GM12878 (cell line): Measurements from ENCODE around the gene OR8A1. TPM values are rescaled to one million over a fixed set of nuclear protein-coding genes. Genes with fewer than 3 reads are reported as not detected.

Source experiments
- ATAC-seq: fragments of 200-7000 bp; cut with Tn5 transposase; 3 replicates; pipeline ENCODE4 v1.9.1; 2020; ENCODE audit warnings: mild to moderate bottlenecking, moderate library complexity
- BruUV-seq: library from RNA; stranded (reverse); fragments of 400-500 nt; replicated peaks from 2 replicates; lab custom pipeline; 2021; lab: Mats Ljungman, UMichigan
- CTCF ChIA-PET: fragments of 300-600 bp; sonication (Branson Sonifier 250); formaldehyde crosslinking; extraction: SDS; loops from one replicate; lab custom pipeline; 2021; ENCODE audit warnings: inconsistent platforms; lab: Yijun Ruan, JAX
- POLR2A ChIA-PET: fragments of 350-600 bp; formaldehyde crosslinking; extraction: SDS; loops from one replicate; lab custom pipeline; 2021; ENCODE audit warnings: inconsistent platforms; lab: Charles Lee
- RAD21 ChIA-PET: fragments of 300-600 bp; sonication (Branson Sonifier 250); formaldehyde crosslinking; loops from one replicate; lab custom pipeline; 2023; ENCODE audit warnings: antibody characterized with exemption; ENCODE audit not compliant: unreplicated experiment; lab: Charles Lee
- SMC1A ChIA-PET: fragments of 300-600 bp; sonication (Branson Sonifier 250); formaldehyde crosslinking; loops from one replicate; lab custom pipeline; 2023; ENCODE audit not compliant: unreplicated experiment, uncharacterized antibody; lab: Charles Lee
- DNase-seq: peaks from one replicate; pipeline ENCODE4 v3.0.0-alpha.2; 2011; ENCODE audit warnings: low read depth, low spot score
- FAIRE-seq: peaks from 3 replicates; lab custom pipeline; 2011; peaks lifted over from hg19 to GRCh38; lab: Jason Lieb, UNC
- H2AFZ ChIP-seq: 2 replicates; pipeline ENCODE4 v1.6.0; 2011; ENCODE audit warnings: low read depth, low read length, control low read depth; ENCODE audit not compliant: control insufficient read depth
- H3K27ac ChIP-seq: 2 replicates; pipeline ENCODE4 v1.5.1; 2011; ENCODE audit warnings: control low read depth; ENCODE audit not compliant: control insufficient read depth, insufficient read depth
- H3K27me3 ChIP-seq, 2 experiments: replicated peaks in 1 of 2; 2 replicates each; pipeline versions ENCODE4 v1.6.0 to v1.6.1; 2011; ENCODE audit warnings: low read length in 1 of 2; ENCODE audit not compliant: control insufficient read depth in 2 of 2, insufficient read depth in 2 of 2
- H3K36me3 ChIP-seq, 2 experiments: 2 replicates each; pipeline ENCODE4 v1.5.1; 2011; ENCODE audit warnings: low read length in 1 of 2; ENCODE audit not compliant: control insufficient read depth in 2 of 2, insufficient read depth in 2 of 2
- H3K4me1 ChIP-seq: 2 replicates; pipeline ENCODE4 v1.6.1; 2011; ENCODE audit warnings: mild to moderate bottlenecking, low read length, moderate library complexity, mixed read lengths; ENCODE audit not compliant: control insufficient read depth, insufficient read depth
- H3K4me2 ChIP-seq: 2 replicates; pipeline ENCODE4 v1.6.0; 2011; ENCODE audit warnings: control low read depth; ENCODE audit not compliant: control insufficient read depth, insufficient read depth
- H3K4me3 ChIP-seq: fragments of 200-600 bp; sonication (generic); 2 replicates; pipeline ENCODE4 v1.5.1; 2016
- H3K79me2 ChIP-seq: 2 replicates; pipeline ENCODE4 v1.6.0; 2011; ENCODE audit warnings: low read length; ENCODE audit not compliant: control insufficient read depth, insufficient read depth
- H3K9ac ChIP-seq: 2 replicates; pipeline ENCODE4 v1.8.0; 2011; ENCODE audit warnings: low read length, control low read depth, mixed read lengths; ENCODE audit not compliant: control insufficient read depth, insufficient read depth
- H3K9me3 ChIP-seq: replicated peaks from 3 replicates; pipeline ENCODE4 v1.5.1; 2011; ENCODE audit warnings: mild to moderate bottlenecking, low read length; ENCODE audit not compliant: control insufficient read depth, insufficient read depth
- H4K20me1 ChIP-seq: 2 replicates; pipeline ENCODE4 v1.6.0; 2011; ENCODE audit not compliant: control insufficient read depth, insufficient read depth
- CEBPZ ChIP-seq: fragments of 150-350 bp; IDR thresholded peaks from 2 replicates; pipeline ENCODE4 v1.6.1; 2016; ENCODE audit warnings: low read depth, low read length
- E2F4 ChIP-seq: IDR thresholded peaks from 2 replicates; pipeline ENCODE4 v1.6.1; 2012; ENCODE audit warnings: low read depth, low read length, improper control_type of control experiment
- FOXK2 ChIP-seq: fragments of 450-650 bp; IDR thresholded peaks from 2 replicates; pipeline ENCODE4 v1.6.1; 2017; ENCODE audit warnings: mild to moderate bottlenecking, moderate library complexity
- GATAD2B ChIP-seq: fragments of 450-650 bp; conservative IDR thresholded peaks from 2 replicates; pipeline ENCODE4 v1.6.1; 2017; ENCODE audit warnings: low read depth, mild to moderate bottlenecking, moderate library complexity
- HDGF ChIP-seq: fragments of 450-650 bp; IDR thresholded peaks from 2 replicates; pipeline ENCODE4 v1.6.1; 2016; ENCODE audit warnings: antibody characterized with exemption
- KLF5 ChIP-seq: fragments of 450-650 bp; IDR thresholded peaks from 2 replicates; pipeline ENCODE4 v1.6.1; 2014; ENCODE audit warnings: mild to moderate bottlenecking; ENCODE audit not compliant: partially characterized antibody
- LARP7 ChIP-seq: fragments of 450-650 bp; IDR thresholded peaks from 2 replicates; pipeline ENCODE4 v1.6.1; 2017; ENCODE audit warnings: mild to moderate bottlenecking
- RAD51 ChIP-seq: fragments of 450-650 bp; IDR thresholded peaks from 2 replicates; pipeline ENCODE4 v1.6.1; 2016; ENCODE audit warnings: moderate library complexity, mild to moderate bottlenecking, inconsistent platforms
- RB1 ChIP-seq: fragments of 450-650 bp; formaldehyde crosslinking; IDR thresholded peaks from 2 replicates; pipeline ENCODE4 v1.6.1; 2017; ENCODE audit warnings: mild to moderate bottlenecking, borderline replicate concordance
- SIN3A ChIP-seq: IDR thresholded peaks from 2 replicates; pipeline ENCODE4 v1.6.1; 2012; ENCODE audit warnings: low read depth, low read length, improper control_type of control experiment
- SPI1 ChIP-seq: IDR thresholded peaks from 2 replicates; pipeline ENCODE4 v1.6.1; 2011; ENCODE audit warnings: low read depth, mild to moderate bottlenecking, low read length, moderate library complexity, borderline replicate concordance; ENCODE audit not compliant: insufficient read depth
- STAT1 ChIP-seq: fragments of 450-650 bp; conservative IDR thresholded peaks from 2 replicates; pipeline ENCODE4 v1.6.1; 2014; ENCODE audit warnings: antibody characterized with exemption, mild to moderate bottlenecking
- SUZ12 ChIP-seq: fragments of 200-600 bp; sonication (generic); IDR thresholded peaks from one replicate; pipeline ENCODE4 v1.6.1; 2018; ENCODE audit warnings: antibody characterized with exemption, mild to moderate bottlenecking; ENCODE audit not compliant: unreplicated experiment
- TAF1 ChIP-seq: IDR thresholded peaks from 2 replicates; pipeline ENCODE4 v1.6.1; 2011; ENCODE audit warnings: mild to moderate bottlenecking, low read depth, low read length, borderline replicate concordance
- TARDBP ChIP-seq: IDR thresholded peaks from 2 replicates; pipeline ENCODE4 v1.6.1; 2016; ENCODE audit warnings: borderline replicate concordance
- ZBTB11 ChIP-seq: fragments of 450-650 bp; formaldehyde crosslinking; IDR thresholded peaks from 2 replicates; pipeline ENCODE4 v1.5.0; 2022; ENCODE audit warnings: mild to moderate bottlenecking, missing genetic modification characterization
- ZNF217 ChIP-seq: fragments of 450-650 bp; IDR thresholded peaks from 2 replicates; pipeline ENCODE4 v1.6.1; 2017; ENCODE audit warnings: antibody characterized with exemption, mild to moderate bottlenecking
- ZNF274 ChIP-seq: IDR thresholded peaks from one replicate; pipeline ENCODE4 v1.8.0; 2011; ENCODE audit not compliant: insufficient read length, insufficient read depth
- ZNF384 ChIP-seq: IDR thresholded peaks from 2 replicates; pipeline ENCODE4 v1.6.1; 2012; ENCODE audit warnings: low read depth, mild to moderate bottlenecking, low read length, improper control_type of control experiment, borderline replicate concordance
- WGBS: methylation state at CpG from one replicate; pipeline ENCODE4 v1.1.6; 2016; ENCODE audit warnings: low lambda C conversion rate; ENCODE audit not compliant: insufficient replicate concordance, insufficient coverage; ENCODE audit errors: missing lambda C conversion rate; 5-methylcytosine and 5-hydroxymethylcytosine counted together
- in situ Hi-C: fragments of 300-500 bp; cut with MboI; formaldehyde crosslinking; loops from 9 replicates; pipeline ENCODE4 v1.14.3; 2018; ENCODE audit warnings: mixed read lengths
- intact Hi-C: fragments of 100-400 bp; cut with micrococcal nuclease; formaldehyde crosslinking; loops from one replicate; pipeline ENCODE4 v1.14.2; 2022; ENCODE audit not compliant: unreplicated experiment
- polyA plus RNA-seq, 11 experiments: library from polyadenylated mRNA; depleted of rRNA in 4 of 11; unstranded in 6 of 11; stranded (reverse) in 5 of 11; fragments of >200 nt; fragmentation: Nextera tagmentation in 4 of 11; fragmentation: Illumina TruSeq in 1 of 11; extraction: Ambion mirVana in 4 of 11; extraction: Trizol in 1 of 11; gene quantifications; 1 replicate in 1 of 11; 2 replicates in 10 of 11; pipeline versions ENCODE4 v1.2.1 to v1.2.3, GENCODE V29; 2011 to 2016; ENCODE audit warnings: inconsistent platforms in 2 of 11, missing spikeins in 2 of 11, low read depth in 1 of 11
- total RNA-seq, 4 experiments: library from RNA; depleted of rRNA in 3 of 4; stranded (reverse); fragments of >200 nt in 3 of 4; fragmentation: Illumina TruSeq in 1 of 4; extraction: Trizol in 1 of 4; gene quantifications; 2 replicates each; pipeline versions ENCODE4 v1.2.1 to v1.2.3, GENCODE V29; 2013 to 2021

OR8A1 gene
- total and polyA plus RNA-seq, 10 of the 15 experiments (the other 5 are each of a cell fraction or from before 2014, with no cell fraction given), result not detected

GRCh38 chr11:124520550-124520854, 49.3 kb upstream of the OR8A1 start (continued):
- TF ChIP-seq SPI1, result no peak
- TF ChIP-seq ZBTB11, result no peak
- no peak for TF ChIP-seq CEBPZ
- TF ChIP-seq FOXK2, result no peak

GRCh38 chr11:124533626-124534025, 36.2 kb upstream of the OR8A1 start:
- Histone ChIP-seq H3K9me3 (no peaks in the 10 kb centered on the region), H3K27me3 (peaks cover 0 to 3% of the 10 kb centered on the region in 2 experiments; a peak in 2 of 4 replicates), H3K4me1 (no peaks in the 10 kb centered on the region), H3K79me2 (no peaks in the 10 kb centered on the region), H3K36me3 (no peaks in the 10 kb centered on the region), H3K9ac (no peak overlapping the region), H3K4me3 (no peak overlapping the region), H4K20me1 (no peaks in the 10 kb centered on the region), H3K27ac (no peak overlapping the region), H2AFZ (no peak overlapping the region), H3K4me2 (no peak overlapping the region)
- CTCF ChIA-PET, result interaction anchor here (1.1 kb wide), 1 partner anchor 71 kb away, joined by 4 read pairs; no protein-coding TSS in a partner anchor
- no TSS peak for BruUV-seq
- RAD21 ChIA-PET, result no interaction called here
- DNase-seq, result no peak
- POLR2A ChIA-PET, result no interaction called here
- FAIRE-seq, result no peak
- WGBS, result 4% methylated on average over 2 of the region's 2 CpGs
- SMC1A ChIA-PET, result no interaction called here
- intact Hi-C loops (no loop called here), in situ Hi-C loops (no loop called here)
- ATAC-seq, result no peak
- no peak for TF ChIP-seq TAF1
- TF ChIP-seq KLF5, result no peak
- TF ChIP-seq SUZ12, result no peak
- TF ChIP-seq GATAD2B, result no peak
- no peak for TF ChIP-seq ZNF274
- no peak for TF ChIP-seq LARP7
- TF ChIP-seq RB1, result no peak
- no peak for TF ChIP-seq E2F4
- no peak for TF ChIP-seq STAT1
- TF ChIP-seq RAD51, result no peak
- TF ChIP-seq SIN3A, result no peak
- no peak for TF ChIP-seq TARDBP
- no peak for TF ChIP-seq ZNF384
- TF ChIP-seq ZNF217, result no peak
- TF ChIP-seq HDGF, result no peak
